ENCODE data around the gene PLCH2. TPM values are rescaled to one million over a fixed set of nuclear protein-coding genes. Genes with fewer than 3 reads are reported as not detected.

The PLCH2 gene
- total and polyA plus RNA-seq, 11 donors, result 0.04 to 1.0 (median 0.35) TPM; not detected in 4

DNA sequence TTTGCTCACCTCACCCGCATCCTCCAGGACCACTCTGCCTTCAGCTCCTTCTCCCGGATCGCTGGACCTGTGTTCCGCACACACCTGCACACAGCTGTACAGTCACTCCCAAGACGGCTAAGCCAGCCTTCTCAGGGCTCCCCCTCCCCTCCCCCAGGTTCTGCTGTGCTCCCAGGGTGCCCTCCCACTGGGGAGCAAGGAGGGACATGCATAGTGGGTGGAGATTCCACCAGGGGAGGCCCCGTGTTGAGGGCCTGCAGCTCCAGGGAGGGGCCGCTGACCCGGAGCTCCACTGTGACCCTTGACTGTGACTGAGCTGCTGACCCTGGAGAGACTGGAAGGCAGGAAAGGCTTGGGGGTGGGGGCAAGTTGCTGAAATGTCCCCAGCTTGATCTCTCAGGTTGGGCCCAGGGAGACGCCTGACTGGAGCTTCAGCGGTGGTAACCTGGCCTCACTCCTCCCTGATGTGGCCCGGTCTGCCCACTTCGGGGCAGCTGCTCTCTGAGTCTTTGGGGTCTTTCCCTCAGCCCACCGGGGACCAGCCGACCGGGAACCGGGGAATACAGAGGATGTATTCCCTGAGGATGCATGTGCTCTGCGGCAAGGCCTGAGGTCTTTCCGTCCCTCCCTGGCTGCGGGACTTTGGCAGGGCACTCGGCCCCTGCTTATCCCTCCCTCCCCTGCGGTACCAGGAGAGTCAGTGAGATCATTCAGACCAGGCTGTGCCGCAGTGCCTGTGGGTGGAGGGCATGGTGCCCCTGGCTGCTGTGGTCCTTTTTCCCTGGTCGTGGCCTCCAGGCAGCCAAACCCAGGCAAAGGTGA lies 28.6 kb upstream of the PLCH2 start:
- no peaks in the 10 kb centered on the region for H3K36me3 ChIP-seq
- ATAC-seq (no peak), DNase-seq (no peak)
- intact Hi-C loops (cut with DNase I), result no loop called here
- 50 to 69% (median 60%) methylated on average over 11 to 23 of the region's 23 CpGs for WGBS, 4 donors
- peaks cover 34 to 79% (median 46%) of the 10 kb centered on the region in 9 donors for H3K27me3 ChIP-seq
- H3K4me1 ChIP-seq, result peaks cover 0 to 10% (median 0%) of the 10 kb centered on the region in 12 donors
- no peak overlapping the region for H3K4me3 ChIP-seq
- TF ChIP-seq, protein P1, sequence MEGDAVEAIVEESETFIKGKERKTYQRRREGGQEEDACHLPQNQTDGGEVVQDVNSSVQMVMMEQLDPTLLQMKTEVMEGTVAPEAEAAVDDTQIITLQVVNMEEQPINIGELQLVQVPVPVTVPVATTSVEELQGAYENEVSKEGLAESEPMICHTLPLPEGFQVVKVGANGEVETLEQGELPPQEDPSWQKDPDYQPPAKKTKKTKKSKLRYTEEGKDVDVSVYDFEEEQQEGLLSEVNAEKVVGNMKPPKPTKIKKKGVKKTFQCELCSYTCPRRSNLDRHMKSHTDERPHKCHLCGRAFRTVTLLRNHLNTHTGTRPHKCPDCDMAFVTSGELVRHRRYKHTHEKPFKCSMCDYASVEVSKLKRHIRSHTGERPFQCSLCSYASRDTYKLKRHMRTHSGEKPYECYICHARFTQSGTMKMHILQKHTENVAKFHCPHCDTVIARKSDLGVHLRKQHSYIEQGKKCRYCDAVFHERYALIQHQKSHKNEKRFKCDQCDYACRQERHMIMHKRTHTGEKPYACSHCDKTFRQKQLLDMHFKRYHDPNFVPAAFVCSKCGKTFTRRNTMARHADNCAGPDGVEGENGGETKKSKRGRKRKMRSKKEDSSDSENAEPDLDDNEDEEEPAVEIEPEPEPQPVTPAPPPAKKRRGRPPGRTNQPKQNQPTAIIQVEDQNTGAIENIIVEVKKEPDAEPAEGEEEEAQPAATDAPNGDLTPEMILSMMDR (IDR thresholded peaks at IDR 0.05), result no peak
- no peak for TF ChIP-seq POLR2A (IDR thresholded peaks at IDR 0.05)
- H3K9me3 ChIP-seq, result no peaks in the 10 kb centered on the region
- H3K27ac ChIP-seq, result no peak overlapping the region

DNA sequence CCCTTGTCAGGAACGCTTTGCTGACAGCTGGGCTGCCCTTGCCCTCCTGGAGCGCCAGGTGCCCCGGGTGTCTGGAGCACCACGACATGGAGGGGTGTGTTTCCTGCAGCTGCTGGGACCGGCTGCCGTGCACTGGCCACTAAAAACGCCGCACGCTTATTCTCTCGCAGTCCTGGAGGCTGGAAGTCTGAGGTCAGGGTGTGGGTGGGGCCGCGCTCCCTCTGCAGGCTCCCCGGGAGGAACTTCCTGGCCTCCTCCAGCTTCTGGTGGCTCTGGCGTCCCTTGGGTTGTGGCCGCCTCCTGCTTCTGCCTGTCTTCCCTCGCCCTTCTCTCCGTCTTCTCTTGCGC lies 28.0 kb upstream of the PLCH2 start:
- no peak overlapping the region for H3K27ac ChIP-seq
- WGBS, 4 donors, result 40 to 56% (median 47%) methylated on average over 17 to 18 of the region's 18 CpGs
- no peaks in the 10 kb centered on the region for H3K36me3 ChIP-seq
- peaks cover 30 to 79% (median 47%) of the 10 kb centered on the region in 9 donors for H3K27me3 ChIP-seq
- peaks cover 0 to 10% (median 0%) of the 10 kb centered on the region in 12 donors for H3K4me1 ChIP-seq
- no peaks in the 10 kb centered on the region for H3K9me3 ChIP-seq
- H3K4me3 ChIP-seq, result no peak overlapping the region
- intact Hi-C loops (cut with DNase I), result no loop called here
- DNase-seq (no peak), ATAC-seq (no peak)
- no peak for TF ChIP-seq POLR2A (IDR thresholded peaks at IDR 0.05)
- TF ChIP-seq, protein P1 (IDR thresholded peaks at IDR 0.05), result no peak

DNA sequence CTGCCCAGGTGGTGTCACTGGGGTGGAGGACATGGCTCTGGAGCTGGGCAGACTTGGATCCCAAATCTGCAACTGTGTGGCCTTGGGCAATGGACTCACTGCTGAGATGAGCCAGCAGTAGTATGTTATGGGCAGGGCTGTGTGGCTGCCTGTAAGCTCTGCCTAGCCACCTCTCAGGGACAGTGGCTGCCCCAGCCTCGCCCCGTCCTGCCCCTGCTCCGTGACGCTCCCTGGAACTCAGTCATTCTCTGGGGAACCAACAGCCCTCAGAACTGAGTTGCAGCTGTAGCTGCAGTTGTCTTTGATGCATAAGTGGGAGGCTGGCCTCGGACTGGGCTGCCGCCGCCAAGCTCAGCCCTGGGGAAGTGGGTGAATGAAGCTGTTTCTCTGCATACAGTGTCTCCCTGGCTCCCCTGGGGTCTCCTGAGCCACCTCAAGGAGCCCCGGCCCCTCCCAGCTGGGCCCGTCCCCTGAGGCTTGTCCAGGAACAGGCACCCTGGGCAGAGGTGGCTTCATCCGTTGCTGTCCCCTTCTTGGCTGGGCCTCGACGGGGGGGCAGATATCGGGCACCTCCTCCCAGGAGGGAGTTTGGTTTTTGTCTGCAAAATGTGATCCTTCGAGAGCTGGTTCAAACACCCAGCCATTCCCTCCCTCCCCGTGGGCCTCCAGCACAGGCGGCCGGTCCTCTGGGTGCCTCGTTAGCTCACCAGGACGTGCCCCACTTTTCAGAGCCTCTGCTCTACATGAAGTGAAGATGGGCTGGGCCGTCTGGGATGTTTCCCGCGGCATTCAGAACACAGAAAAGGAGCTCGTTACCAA lies 26.2 kb upstream of the PLCH2 start:
- no peaks in the 10 kb centered on the region for H3K4me1 ChIP-seq
- 51 to 62% (median 55%) methylated on average over 13 to 23 of the region's 23 CpGs for WGBS, 4 donors
- H3K9me3 ChIP-seq, result no peaks in the 10 kb centered on the region
- H3K36me3 ChIP-seq, result no peaks in the 10 kb centered on the region
- H3K27ac ChIP-seq, result no peak overlapping the region
- peaks cover 22 to 82% (median 39%) of the 10 kb centered on the region in 9 donors for H3K27me3 ChIP-seq
- no peak overlapping the region for H3K4me3 ChIP-seq
- intact Hi-C loops (cut with DNase I), result no loop called here
- no peak for DNase-seq
- no peak for ATAC-seq
- no peak for TF ChIP-seq POLR2A (IDR thresholded peaks at IDR 0.05)
- TF ChIP-seq, protein P1 (IDR thresholded peaks at IDR 0.05), result no peak

DNA sequence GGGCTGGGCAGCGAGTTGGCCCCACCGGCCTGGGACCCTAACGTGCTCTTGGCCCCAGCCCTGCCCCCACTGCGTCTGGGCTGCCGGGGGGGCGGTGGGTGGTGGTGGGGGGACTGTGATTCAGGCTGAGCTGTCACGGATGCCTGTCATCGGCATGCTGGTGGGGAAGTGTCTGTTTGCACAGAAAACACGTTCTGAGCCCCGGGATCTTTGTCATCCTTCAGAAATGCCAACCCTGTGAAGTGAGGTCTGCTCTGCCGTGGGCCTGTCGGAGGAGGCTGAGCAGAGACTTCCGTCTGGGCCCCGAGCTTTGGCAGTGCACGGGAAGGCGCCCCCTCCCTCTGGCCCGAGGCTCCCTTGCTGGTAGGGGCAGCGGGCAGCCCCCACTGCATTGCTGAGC lies 24.3 kb upstream of the PLCH2 start:
- TF ChIP-seq, protein P1 (IDR thresholded peaks at IDR 0.05), result no peak
- TF ChIP-seq POLR2A (IDR thresholded peaks at IDR 0.05), result no peak
- Histone ChIP-seq H3K27me3 (peaks cover 20 to 82% (median 38%) of the 10 kb centered on the region in 9 donors), H3K4me1 (no peaks in the 10 kb centered on the region), H3K9me3 (no peaks in the 10 kb centered on the region), H3K4me3 (no peak overlapping the region), H3K36me3 (no peaks in the 10 kb centered on the region), H3K27ac (no peak overlapping the region)
- 13 to 20% (median 13%) methylated on average over 12 to 18 of the region's 18 CpGs; no CpG with 5 or more reads in 1 of the 4 donors for WGBS, 4 donors
- DNase-seq (no peak), ATAC-seq (no peak)
- intact Hi-C loops (cut with DNase I), result no loop called here
